HepG2 (cell line): ENCODE measurements around the gene UCN. TPM values are rescaled to one million over a fixed set of nuclear protein-coding genes. Genes with fewer than 3 reads are reported as not detected.

Experiments
- ARID4A ChIP-seq: sonication (generic); formaldehyde crosslinking; IDR thresholded peaks from 2 replicates; pipeline ENCODE4 v1.5.0; 2020; ENCODE audit warnings: mild to moderate bottlenecking, missing genetic modification reagents, borderline replicate concordance
- CBX1 ChIP-seq: IDR thresholded peaks from one replicate; pipeline ENCODE4 v1.6.1; 2016; ENCODE audit warnings: antibody characterized with exemption, low read depth
- ESRRA ChIP-seq: sonication (generic); formaldehyde crosslinking; IDR thresholded peaks from 2 replicates; pipeline ENCODE4 v1.5.1; 2020; ENCODE audit warnings: mild to moderate bottlenecking, low read depth, missing genetic modification reagents
- HOXD1 ChIP-seq: sonication (generic); formaldehyde crosslinking; IDR thresholded peaks from 2 replicates; pipeline ENCODE4 v1.5.0; 2020; ENCODE audit warnings: missing genetic modification reagents
- KLF15 ChIP-seq: sonication (generic); formaldehyde crosslinking; IDR thresholded peaks from 2 replicates; pipeline ENCODE4 v1.8.1; 2023; ENCODE audit warnings: borderline replicate concordance, mild to moderate bottlenecking, inconsistent platforms, missing genetic modification reagents, mixed read lengths
- MYNN ChIP-seq: sonication (generic); formaldehyde crosslinking; IDR thresholded peaks from 2 replicates; pipeline ENCODE4 v1.4.0; 2020; ENCODE audit warnings: mild to moderate bottlenecking, low read depth, missing genetic modification reagents
- NCOR1 ChIP-seq: fragments of 200-600 bp; sonication (generic); IDR thresholded peaks from 2 replicates; pipeline ENCODE4 v1.7.0; 2017; ENCODE audit warnings: antibody characterized with exemption, low read length, borderline replicate concordance
- PPARG ChIP-seq: conservative IDR thresholded peaks from 2 replicates; pipeline ENCODE4 v1.6.1; 2016; ENCODE audit warnings: missing biosample characterization, missing genetic modification reagents
- PRPF4 ChIP-seq: fragments of 200-400 bp; formaldehyde crosslinking; IDR thresholded peaks from 2 replicates; pipeline ENCODE4 v1.6.1; 2016; ENCODE audit warnings: low read length, low read depth; ENCODE audit not compliant: poor library complexity, severe bottlenecking
- RORA ChIP-seq: sonication (generic); formaldehyde crosslinking; IDR thresholded peaks from 2 replicates; pipeline ENCODE4 v1.5.0; 2020; ENCODE audit warnings: mild to moderate bottlenecking, missing genetic modification reagents, moderate library complexity
- RXRB ChIP-seq: IDR thresholded peaks from 2 replicates; pipeline ENCODE4 v1.6.1; 2016; ENCODE audit warnings: borderline replicate concordance, missing genetic modification reagents, missing compliant biosample characterization
- SKI ChIP-seq: fragments of 450-650 bp; IDR thresholded peaks from one replicate; pipeline ENCODE4 v1.6.1; 2018; ENCODE audit warnings: mild to moderate bottlenecking; ENCODE audit not compliant: partially characterized antibody
- ZBTB8A ChIP-seq: sonication (generic); formaldehyde crosslinking; IDR thresholded peaks from 2 replicates; pipeline ENCODE4 v1.4.0; 2020; ENCODE audit warnings: mild to moderate bottlenecking, low read depth, missing genetic modification reagents, borderline replicate concordance
- ZNF432 ChIP-seq: sonication (generic); formaldehyde crosslinking; IDR thresholded peaks from 2 replicates; pipeline ENCODE4 v1.5.0; 2020; ENCODE audit warnings: missing genetic modification reagents, mild to moderate bottlenecking, borderline replicate concordance
- ZNF451 ChIP-seq: sonication (generic); formaldehyde crosslinking; IDR thresholded peaks from 2 replicates; pipeline ENCODE4 v1.5.0; 2020; ENCODE audit warnings: mild to moderate bottlenecking, missing genetic modification reagents
- ZNF512 ChIP-seq: sonication (generic); formaldehyde crosslinking; IDR thresholded peaks from 2 replicates; pipeline ENCODE4 v1.4.0; 2020; ENCODE audit warnings: mild to moderate bottlenecking, missing genetic modification reagents
- ZNF562 ChIP-seq: sonication (generic); formaldehyde crosslinking; IDR thresholded peaks from 2 replicates; pipeline ENCODE4 v1.8.0; 2022; ENCODE audit warnings: missing genetic modification reagents, borderline replicate concordance
- ZNF761 ChIP-seq: sonication (generic); formaldehyde crosslinking; conservative IDR thresholded peaks from 2 replicates; pipeline ENCODE4 v1.4.0; 2020; ENCODE audit warnings: mild to moderate bottlenecking, missing genetic modification reagents
- polyA plus RNA-seq, 8 experiments: library from polyadenylated mRNA; depleted of rRNA in 3 of 8; stranded (reverse) in 7 of 8; unstranded in 1 of 8; fragments of >200 nt; fragmentation: Illumina TruSeq in 4 of 8; extraction: Trizol in 4 of 8; gene quantifications; 2 replicates each; pipeline versions ENCODE4 v1.2.1 to v1.2.3, GENCODE V29; 2011 to 2016; ENCODE audit warnings: low read depth in 4 of 8, missing spikeins in 1 of 8, mixed read lengths in 1 of 8; ENCODE audit not compliant: insufficient read depth in 1 of 8
- total RNA-seq, 5 experiments: library from RNA; depleted of rRNA; stranded (reverse); fragments of >200 nt; fragmentation: Illumina TruSeq; extraction: Trizol; gene quantifications; 2 replicates each; pipeline ENCODE4 v1.2.3, GENCODE V29; 2016; ENCODE audit warnings: low read depth in 1 of 5
- TF ChIP-seq, protein P1 (sequence below): IDR thresholded peaks from 2 replicates; pipeline ENCODE4 v1.6.1; 2018; ENCODE audit warnings: missing genetic modification reagents
- TF ChIP-seq, protein P2 (sequence below): IDR thresholded peaks from 2 replicates; pipeline ENCODE4 v1.6.1; 2016; ENCODE audit warnings: control low read depth
- TF ChIP-seq, protein P3 (sequence below): sonication (generic); formaldehyde crosslinking; IDR thresholded peaks from 2 replicates; pipeline ENCODE4 v1.5.0; 2020; ENCODE audit warnings: missing genetic modification reagents

UCN gene
- total and polyA plus RNA-seq, 2 of the 13 experiments (the other 11 are each of a cell fraction or from before 2014, with no cell fraction given): 1.2 to 2.3 TPM

GRCh38 chr2:27320958-27321543, 12.8 kb upstream of the UCN start (continued):
- TF ChIP-seq ZNF562 (CRISPR knock-in tag) (no peak), KLF15 (no peak), HOXD1 (no peak; the same call in 1 of the 2 replicates), RORA (CRISPR knock-in tag) (no peak), ZNF451 (CRISPR knock-in tag) (peak; percentile 78; the same call in 1 of the 2 replicates), ARID4A (CRISPR knock-in tag) (peak; percentile 87; the same call in 1 of the 2 replicates), PPARG (CRISPR knock-in tag) (peak; percentile 85), MYNN (no peak), SKI (peak; percentile 74), ZBTB8A (CRISPR knock-in tag) (no peak), PRPF4 (no peak), RXRB (peak; percentile 91), ZNF432 (CRISPR knock-in tag) (no peak), NCOR1 (no peak), ZNF512 (CRISPR knock-in tag) (no peak), CBX1 (peak; percentile 84), ESRRA (CRISPR knock-in tag) (no peak), ZNF761 (no peak)
- TF ChIP-seq, protein P1, sequence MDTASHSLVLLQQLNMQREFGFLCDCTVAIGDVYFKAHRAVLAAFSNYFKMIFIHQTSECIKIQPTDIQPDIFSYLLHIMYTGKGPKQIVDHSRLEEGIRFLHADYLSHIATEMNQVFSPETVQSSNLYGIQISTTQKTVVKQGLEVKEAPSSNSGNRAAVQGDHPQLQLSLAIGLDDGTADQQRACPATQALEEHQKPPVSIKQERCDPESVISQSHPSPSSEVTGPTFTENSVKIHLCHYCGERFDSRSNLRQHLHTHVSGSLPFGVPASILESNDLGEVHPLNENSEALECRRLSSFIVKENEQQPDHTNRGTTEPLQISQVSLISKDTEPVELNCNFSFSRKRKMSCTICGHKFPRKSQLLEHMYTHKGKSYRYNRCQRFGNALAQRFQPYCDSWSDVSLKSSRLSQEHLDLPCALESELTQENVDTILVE (CRISPR knock-in tag): no peak
- TF ChIP-seq, protein P2, sequence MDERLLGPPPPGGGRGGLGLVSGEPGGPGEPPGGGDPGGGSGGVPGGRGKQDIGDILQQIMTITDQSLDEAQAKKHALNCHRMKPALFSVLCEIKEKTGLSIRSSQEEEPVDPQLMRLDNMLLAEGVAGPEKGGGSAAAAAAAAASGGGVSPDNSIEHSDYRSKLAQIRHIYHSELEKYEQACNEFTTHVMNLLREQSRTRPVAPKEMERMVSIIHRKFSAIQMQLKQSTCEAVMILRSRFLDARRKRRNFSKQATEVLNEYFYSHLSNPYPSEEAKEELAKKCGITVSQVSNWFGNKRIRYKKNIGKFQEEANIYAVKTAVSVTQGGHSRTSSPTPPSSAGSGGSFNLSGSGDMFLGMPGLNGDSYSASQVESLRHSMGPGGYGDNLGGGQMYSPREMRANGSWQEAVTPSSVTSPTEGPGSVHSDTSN (CRISPR knock-in tag): peak; percentile 75
- TF ChIP-seq, protein P3, sequence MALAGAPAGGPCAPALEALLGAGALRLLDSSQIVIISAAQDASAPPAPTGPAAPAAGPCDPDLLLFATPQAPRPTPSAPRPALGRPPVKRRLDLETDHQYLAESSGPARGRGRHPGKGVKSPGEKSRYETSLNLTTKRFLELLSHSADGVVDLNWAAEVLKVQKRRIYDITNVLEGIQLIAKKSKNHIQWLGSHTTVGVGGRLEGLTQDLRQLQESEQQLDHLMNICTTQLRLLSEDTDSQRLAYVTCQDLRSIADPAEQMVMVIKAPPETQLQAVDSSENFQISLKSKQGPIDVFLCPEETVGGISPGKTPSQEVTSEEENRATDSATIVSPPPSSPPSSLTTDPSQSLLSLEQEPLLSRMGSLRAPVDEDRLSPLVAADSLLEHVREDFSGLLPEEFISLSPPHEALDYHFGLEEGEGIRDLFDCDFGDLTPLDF (CRISPR knock-in tag): no peak
